Brain microvascular endothelial cell (primary cell): ENCODE results near the gene CRNKL1.

Source experiments
- DNase-seq: peaks from one replicate; pipeline ENCODE4 v3.0.0-alpha.2; 2020
- H3K27ac ChIP-seq: fragments of 250-450 bp; sonication (Bioruptor Pico); 2 replicates; pipeline ENCODE4 v1.5.1; 2020; ENCODE audit warnings: mild to moderate bottlenecking, moderate library complexity
- H3K27me3 ChIP-seq: fragments of 250-450 bp; sonication (Bioruptor Pico); replicated peaks from 2 replicates; pipeline ENCODE4 v1.5.1; 2020; ENCODE audit warnings: mild to moderate bottlenecking
- H3K36me3 ChIP-seq: fragments of 250-450 bp; sonication (Bioruptor Pico); replicated peaks from 2 replicates; pipeline ENCODE4 v1.5.1; 2020; ENCODE audit warnings: mild to moderate bottlenecking
- H3K4me3 ChIP-seq: 2 replicates; pipeline ENCODE4 v1.5.1; 2011; ENCODE audit warnings: low read depth, mild to moderate bottlenecking, control low read depth, low read length, moderate library complexity
- in situ Hi-C: cut with HindIII; loops from 2 replicates; pipeline ENCODE4 v1.10.0; 2017; ENCODE audit warnings: low sequenced_read_pairs, low pct_ligation_motif_present
- TF ChIP-seq, protein P1 (sequence below): IDR thresholded peaks from 2 replicates; pipeline ENCODE4 v1.5.1; 2011; ENCODE audit warnings: low read depth, mild to moderate bottlenecking, moderate library complexity, low read length, control low read depth, inconsistent platforms; ENCODE audit errors: missing control alignments

Gene CRNKL1

GRCh38 chr20:20020908-20021307 lies 31.4 kb downstream of the CRNKL1 start:
- TF ChIP-seq, protein P1, sequence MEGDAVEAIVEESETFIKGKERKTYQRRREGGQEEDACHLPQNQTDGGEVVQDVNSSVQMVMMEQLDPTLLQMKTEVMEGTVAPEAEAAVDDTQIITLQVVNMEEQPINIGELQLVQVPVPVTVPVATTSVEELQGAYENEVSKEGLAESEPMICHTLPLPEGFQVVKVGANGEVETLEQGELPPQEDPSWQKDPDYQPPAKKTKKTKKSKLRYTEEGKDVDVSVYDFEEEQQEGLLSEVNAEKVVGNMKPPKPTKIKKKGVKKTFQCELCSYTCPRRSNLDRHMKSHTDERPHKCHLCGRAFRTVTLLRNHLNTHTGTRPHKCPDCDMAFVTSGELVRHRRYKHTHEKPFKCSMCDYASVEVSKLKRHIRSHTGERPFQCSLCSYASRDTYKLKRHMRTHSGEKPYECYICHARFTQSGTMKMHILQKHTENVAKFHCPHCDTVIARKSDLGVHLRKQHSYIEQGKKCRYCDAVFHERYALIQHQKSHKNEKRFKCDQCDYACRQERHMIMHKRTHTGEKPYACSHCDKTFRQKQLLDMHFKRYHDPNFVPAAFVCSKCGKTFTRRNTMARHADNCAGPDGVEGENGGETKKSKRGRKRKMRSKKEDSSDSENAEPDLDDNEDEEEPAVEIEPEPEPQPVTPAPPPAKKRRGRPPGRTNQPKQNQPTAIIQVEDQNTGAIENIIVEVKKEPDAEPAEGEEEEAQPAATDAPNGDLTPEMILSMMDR = no peak
- in situ Hi-C loops = no loop called here
- DNase-seq = no peak
- no peaks in the 10 kb centered on the region for H3K27me3 ChIP-seq
- H3K36me3 ChIP-seq = peaks cover 3% of the 10 kb centered on the region
- no peak overlapping the region for H3K27ac ChIP-seq
- no peak overlapping the region for H3K4me3 ChIP-seq

DNA sequence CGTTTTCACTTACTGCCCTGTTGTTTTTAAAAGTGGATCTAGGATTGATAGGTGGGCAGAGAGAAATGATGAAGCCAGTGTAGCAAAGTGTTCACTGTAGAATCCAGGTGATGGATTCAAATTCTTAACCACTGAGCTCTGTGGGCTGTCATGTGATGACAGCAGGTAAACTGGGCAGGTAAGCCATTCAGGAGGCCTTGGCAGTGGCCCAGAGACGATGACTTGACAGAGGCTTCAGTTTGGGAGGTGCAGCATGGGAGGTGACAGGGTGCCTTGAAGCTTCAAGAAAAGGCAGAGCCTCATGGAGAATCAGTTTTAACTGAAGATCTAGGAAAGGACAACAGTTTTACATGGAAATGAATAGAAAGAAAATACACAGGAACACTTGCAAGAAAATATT lies 33.1 kb downstream of the CRNKL1 start:
- Histone ChIP-seq H3K4me3 (no peak overlapping the region), H3K27me3 (no peaks in the 10 kb centered on the region), H3K36me3 (peaks cover 3% of the 10 kb centered on the region), H3K27ac (no peak overlapping the region)
- in situ Hi-C loops = no loop called here
- no peak for DNase-seq
- TF ChIP-seq, protein P1 = no peak

GRCh38 chr20:20018366-20018765 lies 33.9 kb downstream of the CRNKL1 start:
- H3K27ac ChIP-seq = no peak overlapping the region
- in situ Hi-C loops = no loop called here
- H3K27me3 ChIP-seq = no peaks in the 10 kb centered on the region
- no peak for DNase-seq
- TF ChIP-seq, protein P1 = no peak
- H3K36me3 ChIP-seq = peaks cover 2% of the 10 kb centered on the region
- peak overlapping the region; percentile 87 for H3K4me3 ChIP-seq

DNA sequence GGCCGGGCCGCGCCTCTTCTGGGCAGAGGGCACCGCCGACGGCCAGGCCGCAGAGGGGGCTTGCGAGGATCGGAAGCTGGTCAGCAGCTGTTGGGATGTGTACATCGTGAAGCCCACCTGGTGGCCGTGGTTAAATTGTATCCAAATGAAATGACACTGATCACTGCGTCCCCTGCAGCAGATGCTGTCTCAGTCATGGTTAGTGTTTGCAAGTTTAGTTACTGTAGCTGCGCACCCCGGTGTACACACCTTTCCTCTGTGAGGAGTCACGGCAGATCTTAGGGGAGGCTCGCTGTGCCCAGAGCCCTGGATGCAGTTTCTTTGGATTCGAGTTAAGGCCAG lies 34.5 kb downstream of the CRNKL1 start:
- TF ChIP-seq, protein P1 = no peak
- no peak for DNase-seq
- Histone ChIP-seq H3K27ac (peak overlapping the region; percentile 63), H3K36me3 (no peaks in the 10 kb centered on the region), H3K27me3 (no peaks in the 10 kb centered on the region), H3K4me3 (peak overlapping the region; percentile 87)
- in situ Hi-C loops = no loop called here

DNA sequence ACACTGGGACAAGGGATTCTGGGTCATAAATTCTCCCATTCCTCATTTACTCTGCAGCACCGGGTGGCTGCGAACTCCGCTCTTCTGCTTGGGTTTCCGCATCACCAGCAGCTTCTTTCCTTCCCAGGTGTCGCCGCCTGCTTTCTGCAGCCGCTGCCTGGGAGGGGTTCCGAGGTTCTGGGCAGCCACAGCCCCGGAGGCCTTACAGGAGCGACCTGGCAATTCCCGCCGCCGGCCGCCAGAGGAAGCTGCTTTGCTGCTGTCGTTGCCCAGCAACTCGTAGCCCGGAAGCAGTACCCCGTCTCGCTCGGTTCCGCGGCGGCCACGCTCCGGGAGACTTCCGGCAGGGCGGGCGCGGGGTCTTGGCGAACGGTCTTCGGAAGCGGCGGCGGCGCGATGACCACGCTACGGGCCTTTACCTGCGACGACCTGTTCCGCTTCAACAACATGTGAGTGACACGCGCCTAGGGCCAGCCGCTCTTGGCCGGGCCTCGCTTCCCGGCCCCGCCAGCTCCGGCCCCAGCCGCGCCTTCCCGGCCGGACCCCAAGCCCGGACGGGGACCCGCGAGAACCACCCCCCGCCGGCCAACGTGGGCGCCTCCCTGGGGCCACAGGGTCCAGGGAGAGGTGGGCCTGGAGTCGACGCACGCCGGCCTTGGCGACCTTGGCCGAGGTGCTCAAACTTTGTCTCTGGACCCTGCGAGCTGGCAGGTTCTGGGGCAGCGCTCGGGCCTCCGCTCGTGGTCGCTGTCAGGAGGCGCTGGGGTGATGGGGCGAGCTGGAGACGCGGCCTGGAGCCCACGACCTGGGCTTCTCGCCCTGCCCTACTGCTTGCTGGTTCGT lies 35.0 kb downstream of the CRNKL1 start, which contains the start of gene NAA20:
Gene NAA20 (plus strand): TSS at position 362 of the 843 bp plus-strand sequence. CDS start 35 bp downstream, at position 397.
- Histone ChIP-seq H3K4me3 (peak within 1 kb of the TSS; percentile 87), H3K36me3 (no peaks in the 10 kb centered on the region), H3K27me3 (no peaks in the 10 kb centered on the region), H3K27ac (peak within 1 kb of the TSS; percentile 63)
- in situ Hi-C loops = no loop called here
- TF ChIP-seq, protein P1 = peak; percentile 83
- peak; percentile 89 for DNase-seq

DNA sequence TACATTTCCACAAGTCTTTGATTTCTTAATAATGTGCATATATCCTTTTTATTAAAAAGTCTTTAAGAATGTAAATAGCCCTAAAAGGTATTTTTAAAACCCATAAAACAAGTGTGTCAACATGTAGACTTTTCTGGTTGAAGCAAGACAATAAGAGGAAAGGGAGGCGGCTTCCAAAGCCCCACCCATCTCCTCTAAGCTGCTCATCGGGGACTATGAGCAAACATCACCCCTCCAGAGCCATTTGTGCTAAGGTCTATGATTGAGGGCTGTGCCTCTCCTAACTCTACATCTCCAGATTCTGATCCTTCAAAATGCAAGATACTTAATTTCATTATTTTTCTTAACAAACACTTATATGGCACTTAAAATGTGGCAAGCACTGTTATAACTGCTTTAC lies 37.6 kb downstream of the CRNKL1 start:
- TF ChIP-seq, protein P1 = no peak
- Histone ChIP-seq H3K36me3 (no peaks in the 10 kb centered on the region), H3K27me3 (no peaks in the 10 kb centered on the region), H3K27ac (no peak overlapping the region), H3K4me3 (no peak overlapping the region)
- in situ Hi-C loops = no loop called here
- no peak for DNase-seq
